HEK293T (cell line): ENCODE data around the gene PCDHB14.
"Not testable (repeated sequence)": the region's sequence is repeated elsewhere in the genome, so short reads cannot be mapped to it uniquely, and the experiment has no call there.

Experiments
- CTCF ChIA-PET: fragments of 350-600 bp; formaldehyde crosslinking; extraction: SDS; loops from one replicate; lab custom pipeline; 2021; ENCODE audit warnings: antibody characterized with exemption, inconsistent platforms; lab: Yijun Ruan, JAX
- POLR2A ChIA-PET: fragments of 350-600 bp; formaldehyde crosslinking; extraction: SDS; loops from one replicate; lab custom pipeline; 2020; ENCODE audit warnings: antibody characterized with exemption, inconsistent platforms; lab: Yijun Ruan, JAX
- DNase-seq: peaks from one replicate; pipeline ENCODE4 v3.0.0; 2012; ENCODE audit warnings: mixed read lengths; ENCODE audit errors: extremely low spot score
- ARNT ChIP-seq: fragments of 450-650 bp; IDR thresholded peaks from 2 replicates; pipeline ENCODE4 v1.6.1; 2017; ENCODE audit warnings: mild to moderate bottlenecking
- BHLHE40 ChIP-seq: fragments of 450-650 bp; IDR thresholded peaks from 2 replicates; pipeline ENCODE4 v1.6.1; 2016; ENCODE audit warnings: mild to moderate bottlenecking, moderate library complexity, borderline replicate concordance
- CTBP1 ChIP-seq: fragments of 450-650 bp; IDR thresholded peaks from 2 replicates; pipeline ENCODE4 v1.6.1; 2016; ENCODE audit warnings: borderline replicate concordance
- ELF4 ChIP-seq: fragments of 450-650 bp; IDR thresholded peaks from 2 replicates; pipeline ENCODE4 v1.6.1; 2017; ENCODE audit warnings: antibody characterized with exemption
- FOXA1 ChIP-seq: fragments of 450-650 bp; IDR thresholded peaks from 2 replicates; pipeline ENCODE4 v1.6.1; 2016; ENCODE audit warnings: mild to moderate bottlenecking
- FOXK2 ChIP-seq: fragments of 450-650 bp; IDR thresholded peaks from 2 replicates; pipeline ENCODE4 v1.6.1; 2016; ENCODE audit warnings: mild to moderate bottlenecking
- FOXM1 ChIP-seq: fragments of 450-650 bp; IDR thresholded peaks from 2 replicates; pipeline ENCODE4 v1.6.1; 2017; ENCODE audit warnings: mild to moderate bottlenecking, borderline replicate concordance
- HDGF ChIP-seq: fragments of 450-650 bp; IDR thresholded peaks from 2 replicates; pipeline ENCODE4 v1.6.1; 2017; ENCODE audit warnings: antibody characterized with exemption, borderline replicate concordance
- L3MBTL2 ChIP-seq: fragments of 450-650 bp; conservative IDR thresholded peaks from 2 replicates; pipeline ENCODE4 v1.6.1; 2016; ENCODE audit warnings: mild to moderate bottlenecking
- LEF1 ChIP-seq: fragments of 450-650 bp; IDR thresholded peaks from 2 replicates; pipeline ENCODE4 v1.6.1; 2017; ENCODE audit warnings: mild to moderate bottlenecking, borderline replicate concordance
- NFRKB ChIP-seq: fragments of 450-650 bp; IDR thresholded peaks from 2 replicates; pipeline ENCODE4 v1.6.1; 2016; ENCODE audit warnings: mild to moderate bottlenecking, moderate library complexity
- PKNOX1 ChIP-seq: fragments of 450-650 bp; IDR thresholded peaks from 2 replicates; pipeline ENCODE4 v1.6.1; 2016
- SP1 ChIP-seq: fragments of 450-650 bp; IDR thresholded peaks from 2 replicates; pipeline ENCODE4 v1.6.1; 2017
- SUZ12 ChIP-seq: fragments of 450-650 bp; IDR thresholded peaks from 2 replicates; pipeline ENCODE4 v1.6.1; 2016; ENCODE audit warnings: mild to moderate bottlenecking
- TARDBP ChIP-seq: fragments of 450-650 bp; IDR thresholded peaks from 2 replicates; pipeline ENCODE4 v1.6.1; 2016
- ZNF384 ChIP-seq: fragments of 450-650 bp; IDR thresholded peaks from 2 replicates; pipeline ENCODE4 v1.6.1; 2016

PCDHB14 gene

GRCh38 chr5:141208478-141208877, 14.7 kb upstream of the PCDHB14 start, which contains the start of gene PCDHB12:
Gene PCDHB12, plus strand, starts transcription at chr5:141208719. Its CDS starts 189 bp downstream, at chr5:141208908.
- TF ChIP-seq PKNOX1 (no peak), SUZ12 (no peak), L3MBTL2 (no peak), SP1 (no peak), NFRKB (no peak), ARNT (no peak), BHLHE40 (no peak), HDGF (no peak), FOXA1 (no peak), ZNF384 (no peak), LEF1 (no peak), FOXM1 (no peak), CTBP1 (no peak), TARDBP (no peak), ELF4 (no peak), FOXK2 (no peak)
- ChIA-PET POLR2A (no interaction called here), CTCF (interaction anchor here (0.7 to 1.2 kb wide), 3 partner anchors 9 to 355 kb away, joined by 3 to 5 read pairs (median 4); partner anchors contain the start of gene PCDHB11)
- peak; percentile 12 for DNase-seq

GRCh38 chr5:141210281-141210680, 12.9 kb upstream of the PCDHB14 start:
- POLR2A ChIA-PET, DNase-seq, CTCF ChIA-PET: not testable (repeated sequence)

GRCh38 chr5:141210849-141211248, 12.3 kb upstream of the PCDHB14 start:
- DNase-seq, POLR2A ChIA-PET, CTCF ChIA-PET: not testable (repeated sequence)

- POLR2A ChIA-PET, DNase-seq: not testable (repeated sequence)
- CTCF ChIA-PET = interaction anchor here (0.9 kb wide), 1 partner anchor 22 kb away, joined by 3 read pairs; the partner anchor contains the start of gene PCDHB10
Measured at GRCh38 chr5:141213656-141214339, 9.3 kb upstream of the PCDHB14 start, which contains the start of gene PCDHB13. Gene PCDHB13, plus strand, starts transcription at chr5:141213919. Its CDS starts 205 bp downstream, at chr5:141214124.

- CTCF ChIA-PET = not testable (repeated sequence)
Measured at GRCh38 chr5:141214583-141214982, 8.6 kb upstream of the PCDHB14 start.

GRCh38 chr5:141215504-141215903, 7.6 kb upstream of the PCDHB14 start:
- DNase-seq, POLR2A ChIA-PET, CTCF ChIA-PET: not testable (repeated sequence)

More at GRCh38 chr5:141214583-141214982, 8.6 kb upstream of the PCDHB14 start:
- DNase-seq, POLR2A ChIA-PET: not testable (repeated sequence)

GRCh38 chr5:141216035-141216434, 7.1 kb upstream of the PCDHB14 start:
- POLR2A ChIA-PET, DNase-seq: not testable (repeated sequence)
- CTCF ChIA-PET = interaction anchor here (0.7 kb wide), 1 partner anchor 87 kb away, joined by 3 read pairs; no protein-coding TSS in a partner anchor

- DNase-seq, POLR2A ChIA-PET, CTCF ChIA-PET: not testable (repeated sequence)
Measured at GRCh38 chr5:141224844-141225243, 1.7 kb downstream of the PCDHB14 start.

- DNase-seq, CTCF ChIA-PET, POLR2A ChIA-PET: not testable (repeated sequence)
Measured at GRCh38 chr5:141225421-141225820, 2.3 kb downstream of the PCDHB14 start.

- ChIA-PET CTCF (interaction anchor here (0.6 to 1.7 kb wide), 17 partner anchors 11 to 1397 kb away, joined by 3 to 8 read pairs (median 4); partner anchors contain the start of genes PCDHB10, PCDHB14, PCDHB15 and PCDHB16), POLR2A (no interaction called here)
- DNase-seq = no peak
- no peak for TF ChIP-seq SP1
- TF ChIP-seq ELF4 = no peak
- no peak for TF ChIP-seq CTBP1
Measured at GRCh38 chr5:141234109-141234667, 11.0 kb downstream of the PCDHB14 start.

- CTCF ChIA-PET, DNase-seq, POLR2A ChIA-PET: not testable (repeated sequence)
Measured at GRCh38 chr5:141235922-141236321, 12.8 kb downstream of the PCDHB14 start.
